HL-60 (cell line): ENCODE data around the gene CHRDL2.

Experiments used
- DNase-seq, 2 experiments: peaks; one replicate each; pipeline ENCODE4 v3.0.0-alpha.2; 2010 to 2020; ENCODE audit warnings: low read depth in 1 of 2, low spot score in 1 of 2
- H3K27ac ChIP-seq: fragments of 250-450 bp; sonication (Bioruptor Pico); replicated peaks from 2 replicates; pipeline ENCODE4 v1.5.1; 2020; ENCODE audit warnings: mild to moderate bottlenecking, moderate library complexity
- H3K27me3 ChIP-seq: fragments of 250-450 bp; sonication (Bioruptor Pico); 2 replicates; pipeline ENCODE4 v1.5.1; 2021; ENCODE audit warnings: mild to moderate bottlenecking, moderate library complexity; ENCODE audit not compliant: insufficient read depth, poor library complexity, severe bottlenecking
- H3K4me3 ChIP-seq: replicated peaks from 2 replicates; pipeline ENCODE4 v1.5.1; 2011; ENCODE audit warnings: mild to moderate bottlenecking, control low read depth, low read length; ENCODE audit not compliant: insufficient read depth
- GABPA ChIP-seq: IDR thresholded peaks from 2 replicates; pipeline ENCODE4 v1.6.1; 2012; ENCODE audit warnings: low read depth
- POLR2AphosphoS5 ChIP-seq: IDR thresholded peaks from 2 replicates; pipeline ENCODE4 v1.6.1; 2012; ENCODE audit warnings: low read depth
- SPI1 ChIP-seq: IDR thresholded peaks from 2 replicates; pipeline ENCODE4 v1.6.1; 2012; ENCODE audit warnings: low read depth, mild to moderate bottlenecking, borderline replicate concordance
- TF ChIP-seq, protein P1 (sequence below): IDR thresholded peaks from one replicate; pipeline ENCODE4 v1.5.1; 2011; ENCODE audit warnings: low read length, control low read depth, inconsistent platforms; ENCODE audit not compliant: insufficient read depth
- TF ChIP-seq, protein P2 (sequence below): IDR thresholded peaks from 2 replicates; pipeline ENCODE4 v1.6.1; 2012; ENCODE audit warnings: low read depth; ENCODE audit not compliant: insufficient replicate concordance

CHRDL2 gene

GRCh38 chr11:74696500-74696899 is 34.7 kb downstream of the CHRDL2 start:
- Histone ChIP-seq H3K4me3 (no peak overlapping the region), H3K27me3 (peaks cover 2% of the 10 kb centered on the region), H3K27ac (no peak overlapping the region)
- DNase-seq = no peak
- TF ChIP-seq SPI1 (no peak), GABPA (no peak), POLR2AphosphoS5 (no peak)
- TF ChIP-seq, protein P1, sequence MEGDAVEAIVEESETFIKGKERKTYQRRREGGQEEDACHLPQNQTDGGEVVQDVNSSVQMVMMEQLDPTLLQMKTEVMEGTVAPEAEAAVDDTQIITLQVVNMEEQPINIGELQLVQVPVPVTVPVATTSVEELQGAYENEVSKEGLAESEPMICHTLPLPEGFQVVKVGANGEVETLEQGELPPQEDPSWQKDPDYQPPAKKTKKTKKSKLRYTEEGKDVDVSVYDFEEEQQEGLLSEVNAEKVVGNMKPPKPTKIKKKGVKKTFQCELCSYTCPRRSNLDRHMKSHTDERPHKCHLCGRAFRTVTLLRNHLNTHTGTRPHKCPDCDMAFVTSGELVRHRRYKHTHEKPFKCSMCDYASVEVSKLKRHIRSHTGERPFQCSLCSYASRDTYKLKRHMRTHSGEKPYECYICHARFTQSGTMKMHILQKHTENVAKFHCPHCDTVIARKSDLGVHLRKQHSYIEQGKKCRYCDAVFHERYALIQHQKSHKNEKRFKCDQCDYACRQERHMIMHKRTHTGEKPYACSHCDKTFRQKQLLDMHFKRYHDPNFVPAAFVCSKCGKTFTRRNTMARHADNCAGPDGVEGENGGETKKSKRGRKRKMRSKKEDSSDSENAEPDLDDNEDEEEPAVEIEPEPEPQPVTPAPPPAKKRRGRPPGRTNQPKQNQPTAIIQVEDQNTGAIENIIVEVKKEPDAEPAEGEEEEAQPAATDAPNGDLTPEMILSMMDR = no peak
- TF ChIP-seq, protein P2, sequence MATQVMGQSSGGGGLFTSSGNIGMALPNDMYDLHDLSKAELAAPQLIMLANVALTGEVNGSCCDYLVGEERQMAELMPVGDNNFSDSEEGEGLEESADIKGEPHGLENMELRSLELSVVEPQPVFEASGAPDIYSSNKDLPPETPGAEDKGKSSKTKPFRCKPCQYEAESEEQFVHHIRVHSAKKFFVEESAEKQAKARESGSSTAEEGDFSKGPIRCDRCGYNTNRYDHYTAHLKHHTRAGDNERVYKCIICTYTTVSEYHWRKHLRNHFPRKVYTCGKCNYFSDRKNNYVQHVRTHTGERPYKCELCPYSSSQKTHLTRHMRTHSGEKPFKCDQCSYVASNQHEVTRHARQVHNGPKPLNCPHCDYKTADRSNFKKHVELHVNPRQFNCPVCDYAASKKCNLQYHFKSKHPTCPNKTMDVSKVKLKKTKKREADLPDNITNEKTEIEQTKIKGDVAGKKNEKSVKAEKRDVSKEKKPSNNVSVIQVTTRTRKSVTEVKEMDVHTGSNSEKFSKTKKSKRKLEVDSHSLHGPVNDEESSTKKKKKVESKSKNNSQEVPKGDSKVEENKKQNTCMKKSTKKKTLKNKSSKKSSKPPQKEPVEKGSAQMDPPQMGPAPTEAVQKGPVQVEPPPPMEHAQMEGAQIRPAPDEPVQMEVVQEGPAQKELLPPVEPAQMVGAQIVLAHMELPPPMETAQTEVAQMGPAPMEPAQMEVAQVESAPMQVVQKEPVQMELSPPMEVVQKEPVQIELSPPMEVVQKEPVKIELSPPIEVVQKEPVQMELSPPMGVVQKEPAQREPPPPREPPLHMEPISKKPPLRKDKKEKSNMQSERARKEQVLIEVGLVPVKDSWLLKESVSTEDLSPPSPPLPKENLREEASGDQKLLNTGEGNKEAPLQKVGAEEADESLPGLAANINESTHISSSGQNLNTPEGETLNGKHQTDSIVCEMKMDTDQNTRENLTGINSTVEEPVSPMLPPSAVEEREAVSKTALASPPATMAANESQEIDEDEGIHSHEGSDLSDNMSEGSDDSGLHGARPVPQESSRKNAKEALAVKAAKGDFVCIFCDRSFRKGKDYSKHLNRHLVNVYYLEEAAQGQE = no peak

- peaks cover 2% of the 10 kb centered on the region for H3K27me3 ChIP-seq
- H3K4me3 ChIP-seq = no peak overlapping the region
- TF ChIP-seq SPI1 (no peak), POLR2AphosphoS5 (no peak), GABPA (no peak)
- TF ChIP-seq, protein P2 = no peak
- TF ChIP-seq, protein P1 = no peak
- no peak overlapping the region for H3K27ac ChIP-seq
- DNase-seq = no peak
Measured at GRCh38 chr11:74695705-74696280, 35.4 kb downstream of the CHRDL2 start.

DNA sequence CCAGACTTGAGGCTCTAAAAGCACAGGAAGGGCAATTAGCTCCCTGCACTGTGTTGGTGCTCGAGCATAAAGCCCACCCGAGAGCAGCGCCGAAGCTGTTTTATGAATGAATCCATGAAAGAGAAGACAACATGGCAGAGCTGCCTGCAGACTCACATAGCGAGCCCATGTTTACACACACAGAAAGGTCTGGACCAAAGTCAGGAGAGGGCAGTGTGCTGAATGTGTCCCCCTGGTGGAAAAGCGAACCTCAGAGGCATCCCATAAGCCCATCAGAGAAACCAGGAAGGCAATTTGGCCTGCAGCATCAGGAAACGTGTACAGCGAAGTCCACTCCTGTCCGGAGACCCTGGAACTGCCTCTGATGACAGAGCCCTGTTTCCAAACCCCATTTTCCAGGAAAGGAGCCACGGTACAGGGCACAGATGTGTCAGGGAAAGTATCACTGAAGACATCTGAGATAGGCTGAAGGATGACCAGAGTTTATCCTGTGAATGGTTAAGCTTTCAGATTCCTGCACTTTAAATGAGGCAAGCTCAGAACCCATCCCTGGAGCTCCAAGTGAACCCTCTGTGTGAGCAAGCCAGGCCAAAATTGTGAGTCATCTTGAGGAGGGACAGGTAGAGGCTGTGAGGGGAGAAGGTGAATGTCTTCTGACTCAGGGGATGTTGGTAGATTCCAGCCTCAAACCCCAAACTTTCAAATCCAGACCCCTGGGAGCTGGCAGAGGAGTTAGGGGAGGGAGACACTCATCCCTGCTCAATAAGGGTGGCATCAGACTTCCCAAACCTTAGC is 36.9 kb downstream of the CHRDL2 start:
- no peak for DNase-seq
- H3K4me3 ChIP-seq = no peak overlapping the region
- no peak overlapping the region for H3K27ac ChIP-seq
- H3K27me3 ChIP-seq = peaks cover 2% of the 10 kb centered on the region
- TF ChIP-seq POLR2AphosphoS5 = no peak
- TF ChIP-seq, protein P1 = no peak
- no peak for TF ChIP-seq GABPA
- TF ChIP-seq SPI1 = no peak
- TF ChIP-seq, protein P2 = no peak
